ENCODE results near the gene KCNIP1. TPM values are rescaled to one million over a fixed set of nuclear protein-coding genes. Genes with fewer than 3 reads are reported as not detected.

Gene KCNIP1
- polyA plus RNA-seq, 2 of the 4 experiments (the other 2 are of a cell fraction) = not detected

DNA sequence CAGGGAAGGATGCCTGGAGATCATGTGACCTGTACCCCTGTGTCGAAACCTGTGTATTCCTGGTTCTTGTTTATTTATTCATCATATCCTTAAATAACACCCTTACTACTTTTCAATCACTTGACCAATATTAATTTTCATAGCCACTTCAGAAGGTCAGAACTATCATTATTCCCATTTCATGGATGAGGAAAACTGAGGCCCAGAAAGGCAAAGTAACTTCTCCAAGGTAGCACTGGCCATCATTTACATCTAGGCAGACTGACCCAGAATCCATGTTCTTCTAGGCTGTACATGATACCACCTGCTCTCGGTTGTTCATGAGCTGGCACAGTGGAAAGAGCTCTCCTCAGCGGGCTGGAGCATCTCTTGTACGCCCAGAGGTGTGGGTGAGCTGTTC is 49.4 kb downstream of the KCNIP1 start:
- POLR2A ChIA-PET = no interaction called here
- Histone ChIP-seq H3K9me3 (no peaks in the 10 kb centered on the region), H3K4me3 (no peak overlapping the region), H3K4me1 (no peaks in the 10 kb centered on the region), H3K27ac (no peak overlapping the region), H3K4me2 (no peak overlapping the region)
- WGBS (ENCODE audit: missing lambda C conversion rate) = 52% methylated on average over 3 of the region's 4 CpGs
- FAIRE-seq = no peak
- ATAC-seq = no peak
- no peak for DNase-seq (ENCODE audit: low read depth in 1 of 2, low spot score in 1 of 2)
- TF ChIP-seq ZNF302 (CRISPR knock-in tag; IDR thresholded peaks at IDR 0.05) = no peak
- no peak for TF ChIP-seq MAFK (IDR thresholded peaks at IDR 0.05; ENCODE audit: partially characterized antibody)
- TF ChIP-seq, protein P1, sequence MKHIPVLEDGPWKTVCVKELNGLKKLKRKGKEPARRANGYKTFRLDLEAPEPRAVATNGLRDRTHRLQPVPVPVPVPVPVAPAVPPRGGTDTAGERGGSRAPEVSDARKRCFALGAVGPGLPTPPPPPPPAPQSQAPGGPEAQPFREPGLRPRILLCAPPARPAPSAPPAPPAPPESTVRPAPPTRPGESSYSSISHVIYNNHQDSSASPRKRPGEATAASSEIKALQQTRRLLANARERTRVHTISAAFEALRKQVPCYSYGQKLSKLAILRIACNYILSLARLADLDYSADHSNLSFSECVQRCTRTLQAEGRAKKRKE (CRISPR knock-in tag; IDR thresholded peaks at IDR 0.05; ENCODE audit: low read depth) = no peak
- no peak for TF ChIP-seq RNF2 (IDR thresholded peaks at IDR 0.05; ENCODE audit: borderline replicate concordance, low read depth)
- TF ChIP-seq POLR2A (IDR thresholded peaks at IDR 0.05; ENCODE audit: low read length) = no peak
- TF ChIP-seq, protein P2, sequence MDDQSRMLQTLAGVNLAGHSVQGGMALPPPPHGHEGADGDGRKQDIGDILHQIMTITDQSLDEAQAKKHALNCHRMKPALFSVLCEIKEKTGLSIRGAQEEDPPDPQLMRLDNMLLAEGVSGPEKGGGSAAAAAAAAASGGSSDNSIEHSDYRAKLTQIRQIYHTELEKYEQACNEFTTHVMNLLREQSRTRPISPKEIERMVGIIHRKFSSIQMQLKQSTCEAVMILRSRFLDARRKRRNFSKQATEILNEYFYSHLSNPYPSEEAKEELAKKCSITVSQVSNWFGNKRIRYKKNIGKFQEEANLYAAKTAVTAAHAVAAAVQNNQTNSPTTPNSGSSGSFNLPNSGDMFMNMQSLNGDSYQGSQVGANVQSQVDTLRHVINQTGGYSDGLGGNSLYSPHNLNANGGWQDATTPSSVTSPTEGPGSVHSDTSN (IDR thresholded peaks at IDR 0.05) = no peak
- TF ChIP-seq, protein P3, sequence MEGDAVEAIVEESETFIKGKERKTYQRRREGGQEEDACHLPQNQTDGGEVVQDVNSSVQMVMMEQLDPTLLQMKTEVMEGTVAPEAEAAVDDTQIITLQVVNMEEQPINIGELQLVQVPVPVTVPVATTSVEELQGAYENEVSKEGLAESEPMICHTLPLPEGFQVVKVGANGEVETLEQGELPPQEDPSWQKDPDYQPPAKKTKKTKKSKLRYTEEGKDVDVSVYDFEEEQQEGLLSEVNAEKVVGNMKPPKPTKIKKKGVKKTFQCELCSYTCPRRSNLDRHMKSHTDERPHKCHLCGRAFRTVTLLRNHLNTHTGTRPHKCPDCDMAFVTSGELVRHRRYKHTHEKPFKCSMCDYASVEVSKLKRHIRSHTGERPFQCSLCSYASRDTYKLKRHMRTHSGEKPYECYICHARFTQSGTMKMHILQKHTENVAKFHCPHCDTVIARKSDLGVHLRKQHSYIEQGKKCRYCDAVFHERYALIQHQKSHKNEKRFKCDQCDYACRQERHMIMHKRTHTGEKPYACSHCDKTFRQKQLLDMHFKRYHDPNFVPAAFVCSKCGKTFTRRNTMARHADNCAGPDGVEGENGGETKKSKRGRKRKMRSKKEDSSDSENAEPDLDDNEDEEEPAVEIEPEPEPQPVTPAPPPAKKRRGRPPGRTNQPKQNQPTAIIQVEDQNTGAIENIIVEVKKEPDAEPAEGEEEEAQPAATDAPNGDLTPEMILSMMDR (IDR thresholded peaks at IDR 0.05) = no peak
- TF ChIP-seq, protein P4, sequence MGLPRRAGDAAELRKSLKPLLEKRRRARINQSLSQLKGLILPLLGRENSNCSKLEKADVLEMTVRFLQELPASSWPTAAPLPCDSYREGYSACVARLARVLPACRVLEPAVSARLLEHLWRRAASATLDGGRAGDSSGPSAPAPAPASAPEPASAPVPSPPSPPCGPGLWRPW (IDR thresholded peaks at IDR 0.05) = no peak
- TF ChIP-seq, protein P5, sequence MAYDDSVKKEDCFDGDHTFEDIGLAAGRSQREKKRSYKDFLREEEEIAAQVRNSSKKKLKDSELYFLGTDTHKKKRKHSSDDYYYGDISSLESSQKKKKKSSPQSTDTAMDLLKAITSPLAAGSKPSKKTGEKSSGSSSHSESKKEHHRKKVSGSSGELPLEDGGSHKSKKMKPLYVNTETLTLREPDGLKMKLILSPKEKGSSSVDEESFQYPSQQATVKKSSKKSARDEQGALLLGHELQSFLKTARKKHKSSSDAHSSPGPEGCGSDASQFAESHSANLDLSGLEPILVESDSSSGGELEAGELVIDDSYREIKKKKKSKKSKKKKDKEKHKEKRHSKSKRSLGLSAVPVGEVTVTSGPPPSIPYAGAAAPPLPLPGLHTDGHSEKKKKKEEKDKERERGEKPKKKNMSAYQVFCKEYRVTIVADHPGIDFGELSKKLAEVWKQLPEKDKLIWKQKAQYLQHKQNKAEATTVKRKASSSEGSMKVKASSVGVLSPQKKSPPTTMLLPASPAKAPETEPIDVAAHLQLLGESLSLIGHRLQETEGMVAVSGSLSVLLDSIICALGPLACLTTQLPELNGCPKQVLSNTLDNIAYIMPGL (CRISPR knock-in tag; IDR thresholded peaks at IDR 0.05; ENCODE audit: borderline replicate concordance) = no peak
- no peak for TF ChIP-seq ZSCAN20 (CRISPR knock-in tag; IDR thresholded peaks at IDR 0.05)
- no peak for TF ChIP-seq RFX5 (IDR thresholded peaks at IDR 0.05)
- no peak for TF ChIP-seq NR3C1 (IDR thresholded peaks at IDR 0.05)
- no peak for TF ChIP-seq RAD21 (conservative IDR thresholded peaks at IDR 0.05 in 1 of 2, IDR thresholded peaks at IDR 0.05 in 1 of 2)
- TF ChIP-seq NFE2L2 (conservative IDR thresholded peaks at IDR 0.05; ENCODE audit: low read length) = no peak
- TF ChIP-seq SREBF2 (IDR thresholded peaks at IDR 0.05) = no peak
- no peak for TF ChIP-seq RARB (CRISPR knock-in tag; IDR thresholded peaks at IDR 0.05)
- no peak for TF ChIP-seq HEYL (CRISPR knock-in tag; IDR thresholded peaks at IDR 0.05)
- TF ChIP-seq, protein P6, sequence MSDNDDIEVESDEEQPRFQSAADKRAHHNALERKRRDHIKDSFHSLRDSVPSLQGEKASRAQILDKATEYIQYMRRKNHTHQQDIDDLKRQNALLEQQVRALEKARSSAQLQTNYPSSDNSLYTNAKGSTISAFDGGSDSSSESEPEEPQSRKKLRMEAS (IDR thresholded peaks at IDR 0.05) = no peak
- TF ChIP-seq HOXA7 (CRISPR knock-in tag; IDR thresholded peaks at IDR 0.05) = no peak
- TF ChIP-seq ZC3H11A (IDR thresholded peaks at IDR 0.05) = no peak
- CTCF ChIA-PET = interaction anchor here (1.0 to 1.9 kb wide), 2 partner anchors 24 to 79 kb away, joined by 3 to 6 read pairs; no protein-coding TSS in a partner anchor

DNA sequence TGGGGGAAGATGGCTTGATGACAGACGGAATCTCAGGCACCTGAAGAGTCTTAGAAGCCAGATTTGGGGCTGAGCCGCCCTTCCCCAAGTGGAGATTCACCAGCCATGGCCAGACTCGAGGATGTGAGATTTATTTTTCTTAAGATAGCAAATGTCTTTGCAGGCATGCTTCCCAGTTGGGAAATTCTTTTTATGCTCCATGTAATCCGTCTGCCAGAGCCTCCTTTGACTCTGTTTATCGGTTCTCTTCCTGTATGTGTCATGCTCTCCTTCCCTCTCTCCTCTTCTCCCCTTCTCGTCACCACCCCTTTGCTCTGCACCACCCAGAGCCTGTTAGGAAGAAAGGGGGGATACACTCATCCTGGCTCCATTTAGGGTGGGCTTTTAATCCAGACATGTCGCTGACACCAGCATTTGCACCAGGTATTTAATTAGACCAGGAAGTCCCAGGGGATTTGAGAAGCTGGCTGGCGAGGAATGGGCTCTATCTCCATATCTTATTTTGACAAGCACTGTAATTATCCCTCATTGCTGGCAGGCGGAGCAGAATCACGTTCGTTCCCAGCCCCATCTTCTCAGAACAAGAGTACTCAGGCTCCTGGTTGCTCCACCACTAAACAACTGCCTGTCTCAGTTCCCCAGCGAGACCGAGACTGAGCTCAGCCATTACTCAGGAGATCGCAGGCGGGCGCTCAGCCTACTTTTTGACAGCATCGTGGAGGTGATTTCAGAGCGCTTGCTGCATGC is 50.9 kb downstream of the KCNIP1 start:
- no peak for DNase-seq (ENCODE audit: low read depth in 1 of 2, low spot score in 1 of 2)
- Histone ChIP-seq H3K4me3 (no peak overlapping the region), H3K4me2 (no peak overlapping the region), H3K4me1 (no peaks in the 10 kb centered on the region), H3K27ac (no peak overlapping the region), H3K9me3 (no peaks in the 10 kb centered on the region)
- WGBS (ENCODE audit: missing lambda C conversion rate) = 57% methylated on average over 18 of the region's 18 CpGs
- POLR2A ChIA-PET = no interaction called here
- ATAC-seq = no peak
- no peak for FAIRE-seq
- TF ChIP-seq, protein P6 (IDR thresholded peaks at IDR 0.05) = no peak
- TF ChIP-seq PHF8 (IDR thresholded peaks at IDR 0.05; ENCODE audit: borderline replicate concordance, low read depth) = no peak
- CTCF ChIA-PET = interaction anchor here (1.0 kb wide), 1 partner anchor 453 kb away, joined by 3 read pairs; no protein-coding TSS in a partner anchor
